GM04503 (cell line): Measurements from ENCODE around the gene SEC24C.
A peak's percentile ranks its signal among the peaks of the same experiment; 100 is the strongest.
"Not testable (repeated sequence)": the region's sequence is repeated elsewhere in the genome, so short reads cannot be mapped to it uniquely, and the experiment has no call there.

Experiments
- DNase-seq: peaks from one replicate; pipeline ENCODE4 v3.0.0-alpha.2; 2012; ENCODE audit warnings: low read depth

SEC24C gene

DNA sequence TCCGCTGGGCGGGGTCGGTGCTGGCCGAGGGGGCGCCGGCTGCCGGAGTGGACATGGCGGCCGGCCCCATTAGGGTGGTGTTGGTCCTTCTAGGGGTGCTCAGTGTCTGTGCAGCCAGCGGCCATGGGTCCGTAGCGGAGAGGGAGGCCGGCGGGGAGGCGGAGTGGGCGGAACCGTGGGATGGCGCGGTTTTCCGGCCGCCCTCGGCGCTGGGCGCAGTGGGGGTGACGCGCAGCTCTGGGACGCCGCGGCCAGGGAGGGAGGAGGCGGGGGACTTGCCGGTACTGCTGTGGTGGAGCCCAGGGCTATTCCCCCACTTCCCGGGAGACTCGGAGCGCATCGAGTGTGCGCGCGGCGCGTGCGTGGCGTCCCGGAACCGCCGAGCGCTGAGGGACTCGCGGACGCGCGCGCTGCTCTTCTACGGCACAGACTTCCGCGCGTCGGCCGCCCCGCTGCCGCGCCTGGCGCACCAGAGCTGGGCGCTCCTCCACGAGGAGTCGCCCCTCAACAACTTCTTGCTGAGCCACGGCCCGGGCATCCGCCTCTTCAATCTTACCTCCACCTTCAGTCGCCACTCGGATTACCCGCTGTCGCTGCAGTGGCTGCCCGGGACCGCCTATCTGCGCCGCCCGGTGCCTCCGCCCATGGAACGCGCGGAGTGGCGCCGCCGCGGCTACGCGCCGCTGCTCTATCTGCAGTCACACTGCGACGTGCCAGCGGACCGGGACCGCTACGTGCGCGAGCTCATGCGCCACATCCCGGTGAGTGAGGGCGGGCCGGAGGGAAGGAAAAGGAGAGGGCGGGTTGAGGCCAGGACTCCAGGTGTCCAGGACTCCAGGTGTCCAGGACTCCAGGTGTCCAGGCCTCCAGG lies 28.3 kb downstream of the SEC24C start:
- peak; percentile 39 for DNase-seq

GRCh38 chr10:73773152-73773879 lies 29.1 kb downstream of the SEC24C start:
- DNase-seq, result no peak

DNA sequence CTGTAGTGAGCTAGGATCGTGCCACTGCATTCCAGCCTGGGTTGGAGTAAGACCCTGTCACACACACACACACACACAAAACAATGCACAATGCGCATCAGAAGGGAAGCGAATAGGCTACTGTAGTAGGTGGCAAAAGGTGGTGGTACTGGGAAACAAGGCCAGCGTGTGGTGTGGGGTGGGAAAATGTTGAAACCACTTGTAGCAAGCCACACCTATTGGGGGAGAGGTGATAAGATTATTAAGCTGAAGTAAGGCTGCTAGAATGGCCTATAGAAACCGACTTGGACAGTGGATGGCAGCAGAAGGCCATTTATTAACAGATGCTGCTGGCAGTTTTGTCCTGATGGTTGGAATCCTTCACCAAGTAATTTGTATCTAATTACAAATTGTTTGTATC lies 30.5 kb downstream of the SEC24C start:
- DNase-seq, result no peak

DNA sequence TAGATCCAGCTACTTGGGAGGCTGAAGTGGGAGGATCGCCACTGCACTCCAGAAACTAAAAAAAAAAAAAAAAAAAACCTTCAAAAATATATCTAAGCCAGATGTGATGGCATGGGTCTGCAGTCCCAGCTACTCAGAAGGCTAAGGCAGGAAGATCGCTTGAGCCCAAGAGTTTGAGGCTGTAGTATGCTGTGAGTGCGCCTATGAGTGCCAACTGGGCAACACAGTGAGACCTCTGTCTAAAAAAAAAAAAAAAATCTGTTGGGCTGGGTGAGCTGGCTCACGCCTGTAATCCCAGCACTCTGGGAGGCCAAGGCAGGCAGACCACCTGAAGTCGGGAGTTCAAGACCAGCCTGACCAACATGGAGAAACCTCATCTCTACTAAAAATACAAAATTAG lies 34.8 kb downstream of the SEC24C start:
- no peak for DNase-seq

DNA sequence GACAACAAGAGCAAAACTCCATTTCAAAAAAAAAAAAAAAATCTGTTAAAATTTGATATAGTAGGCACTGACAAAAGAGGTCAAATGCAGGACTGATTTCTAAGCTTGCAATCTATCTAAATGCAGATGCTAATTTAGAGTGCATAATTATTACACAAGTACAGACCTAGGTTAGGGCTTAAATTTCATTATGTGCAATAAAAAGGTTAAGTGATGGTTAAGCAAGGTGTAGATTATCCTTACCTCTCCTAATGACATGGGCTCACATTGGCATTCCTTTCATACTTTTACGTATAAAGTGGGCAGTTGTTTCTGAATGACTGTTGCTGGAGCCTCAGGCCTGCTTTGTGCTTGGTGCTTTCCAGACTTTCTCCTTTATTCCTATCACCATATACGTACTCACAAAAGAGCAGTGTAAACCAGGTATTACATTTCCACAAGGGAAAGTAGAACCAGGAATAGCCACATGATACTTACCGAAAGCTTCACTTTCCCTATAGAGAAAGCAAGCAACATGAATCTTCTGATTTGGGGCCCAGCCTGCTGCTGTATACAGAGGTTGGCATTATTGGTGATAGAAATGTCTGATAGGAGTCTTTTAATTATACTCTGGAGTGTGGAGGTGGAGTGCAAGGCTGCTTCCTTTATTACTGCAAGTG lies 35.5 kb downstream of the SEC24C start:
- DNase-seq, result no peak

- no peak for DNase-seq
Measured at GRCh38 chr10:73780301-73780700, 36.1 kb downstream of the SEC24C start.

- no peak for DNase-seq
Measured at GRCh38 chr10:73780966-73781365, 36.8 kb downstream of the SEC24C start.

GRCh38 chr10:73781548-73781878 lies 37.3 kb downstream of the SEC24C start:
- no peak for DNase-seq

DNA sequence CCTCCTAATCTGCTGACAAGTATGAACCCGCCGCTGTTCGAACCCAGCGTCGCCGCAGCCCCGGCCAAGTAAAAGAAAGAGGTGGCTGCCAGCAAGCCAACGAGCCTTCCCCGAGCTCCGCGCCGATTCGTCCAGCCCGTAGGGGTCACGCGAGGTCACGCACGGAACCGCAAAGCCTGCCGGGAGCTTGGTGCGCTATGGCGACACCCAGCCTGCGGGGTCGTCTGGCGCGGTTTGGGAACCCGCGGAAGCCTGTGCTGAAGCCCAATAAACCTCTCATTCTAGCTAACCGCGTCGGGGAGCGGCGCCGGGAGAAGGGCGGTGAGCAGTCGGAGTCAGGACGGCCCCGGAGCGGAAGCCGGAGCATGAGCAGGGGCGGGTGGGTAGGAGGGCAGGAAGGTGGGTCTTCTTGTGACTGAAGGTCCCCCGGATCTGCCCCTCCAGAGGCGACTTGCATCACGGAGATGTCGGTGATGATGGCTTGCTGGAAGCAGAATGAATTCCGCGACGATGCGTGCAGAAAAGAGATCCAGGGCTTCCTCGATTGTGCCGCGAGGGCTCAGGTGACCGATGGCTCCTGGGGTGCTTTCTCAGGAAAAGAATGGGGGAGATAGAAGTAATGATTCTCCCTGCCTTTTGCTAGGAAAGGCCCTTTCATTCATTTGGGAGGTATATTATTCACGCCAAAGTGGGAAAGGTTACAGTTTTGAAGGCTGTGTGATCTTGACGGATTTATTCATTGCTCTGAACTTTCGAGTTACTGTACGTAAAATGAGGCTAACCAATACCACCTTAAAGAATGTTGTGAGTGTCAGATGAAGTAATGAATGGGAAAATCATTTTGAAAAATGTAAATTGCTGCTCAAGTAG lies 37.9 kb downstream of the SEC24C start, which contains the start of gene CHCHD1:
Gene CHCHD1, plus strand, starts transcription at position 170 of the 870 bp plus-strand sequence. Its CDS starts 28 bp downstream, at position 198.
- DNase-seq, result peak; percentile 31

GRCh38 chr10:73782749-73783085 lies 38.5 kb downstream of the SEC24C start:
- no peak for DNase-seq

GRCh38 chr10:73785211-73785720 lies 41.1 kb downstream of the SEC24C start, which contains the start of gene ZSWIM8:
TSS of gene ZSWIM8 (plus strand) at chr10:73785606. CDS start at chr10:73785879, 273 bp downstream.
- DNase-seq, result peak; percentile 92

GRCh38 chr10:73785721-73786511 lies 41.7 kb downstream of the SEC24C start:
- DNase-seq, result peak; percentile 31

DNA sequence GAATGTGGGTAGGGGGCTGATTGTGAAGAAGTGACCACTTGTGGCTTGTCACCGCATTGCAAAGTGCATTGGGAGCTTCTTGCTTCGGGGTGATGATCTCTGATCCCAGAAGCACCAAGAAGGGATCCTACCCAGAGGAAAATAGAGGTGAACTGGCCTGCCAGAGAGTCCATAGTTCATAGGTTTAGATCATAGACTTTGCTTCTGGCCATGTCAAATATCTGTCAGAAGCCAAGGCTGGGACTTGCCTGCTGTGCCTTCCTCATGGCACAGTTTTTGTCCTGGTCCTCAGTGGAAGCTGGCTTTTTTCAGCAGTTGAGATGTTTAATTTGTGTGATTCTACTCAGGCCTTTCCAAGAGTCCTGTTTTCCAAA lies 42.3 kb downstream of the SEC24C start:
- no peak for DNase-seq

DNA sequence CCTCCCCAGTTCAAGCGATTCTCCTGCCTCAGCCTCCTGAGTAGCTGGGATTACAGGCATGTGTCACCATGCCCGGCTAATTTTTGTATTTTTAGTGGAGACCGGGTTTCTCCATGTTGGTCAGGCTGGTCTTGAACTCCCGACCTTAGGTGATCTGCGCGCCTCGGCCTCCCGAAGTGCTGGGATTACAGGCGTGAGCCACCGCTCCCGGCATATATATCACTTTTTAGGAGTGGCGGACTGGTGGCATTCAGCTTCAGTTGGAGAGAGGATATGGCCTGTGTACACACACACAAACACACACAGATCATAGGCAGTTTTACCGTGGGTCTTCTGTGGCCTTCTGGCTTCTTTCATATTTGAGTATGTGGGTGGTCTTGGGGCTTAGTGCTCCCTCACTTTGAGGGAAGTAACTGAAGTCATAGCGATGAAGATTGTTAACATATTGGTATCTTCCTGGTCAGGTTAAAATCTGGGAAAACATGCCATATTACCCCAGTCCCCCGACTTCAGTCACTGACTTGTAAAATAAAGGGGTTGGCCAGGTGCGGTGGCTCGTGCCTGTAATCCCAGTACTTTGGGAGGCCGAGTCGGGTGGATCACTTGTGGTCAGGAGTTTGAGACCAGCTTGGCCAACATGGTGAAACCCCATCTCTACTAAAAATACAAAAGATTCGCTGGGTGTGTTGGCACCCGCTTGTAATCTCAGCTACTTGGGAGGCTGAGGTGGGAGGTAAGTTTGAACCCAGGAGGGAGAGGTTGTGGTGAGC lies 43.0 kb downstream of the SEC24C start:
- DNase-seq, result not testable (repeated sequence)

- DNase-seq, result no peak
Measured at GRCh38 chr10:73788864-73789658, 44.9 kb downstream of the SEC24C start.

DNA sequence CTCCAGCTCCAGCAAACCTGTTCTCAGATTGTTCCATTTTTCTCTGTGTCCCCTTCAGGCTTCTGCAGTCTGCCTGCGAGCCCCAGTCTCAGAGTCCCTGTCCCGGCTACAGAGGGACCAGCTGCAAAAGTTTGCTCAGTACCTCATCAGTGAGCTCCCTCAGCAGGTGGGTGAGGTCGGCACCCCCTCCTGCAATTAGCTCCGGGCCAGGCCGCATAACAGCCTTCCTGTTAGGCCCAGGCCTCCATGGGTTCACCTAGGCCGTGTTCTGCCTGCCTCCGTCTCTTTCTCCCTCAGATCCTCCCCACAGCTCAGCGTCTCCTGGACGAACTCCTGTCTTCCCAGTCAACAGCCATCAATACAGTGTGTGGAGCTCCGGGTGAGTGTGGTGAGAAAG lies 45.5 kb downstream of the SEC24C start:
- DNase-seq, result no peak

DNA sequence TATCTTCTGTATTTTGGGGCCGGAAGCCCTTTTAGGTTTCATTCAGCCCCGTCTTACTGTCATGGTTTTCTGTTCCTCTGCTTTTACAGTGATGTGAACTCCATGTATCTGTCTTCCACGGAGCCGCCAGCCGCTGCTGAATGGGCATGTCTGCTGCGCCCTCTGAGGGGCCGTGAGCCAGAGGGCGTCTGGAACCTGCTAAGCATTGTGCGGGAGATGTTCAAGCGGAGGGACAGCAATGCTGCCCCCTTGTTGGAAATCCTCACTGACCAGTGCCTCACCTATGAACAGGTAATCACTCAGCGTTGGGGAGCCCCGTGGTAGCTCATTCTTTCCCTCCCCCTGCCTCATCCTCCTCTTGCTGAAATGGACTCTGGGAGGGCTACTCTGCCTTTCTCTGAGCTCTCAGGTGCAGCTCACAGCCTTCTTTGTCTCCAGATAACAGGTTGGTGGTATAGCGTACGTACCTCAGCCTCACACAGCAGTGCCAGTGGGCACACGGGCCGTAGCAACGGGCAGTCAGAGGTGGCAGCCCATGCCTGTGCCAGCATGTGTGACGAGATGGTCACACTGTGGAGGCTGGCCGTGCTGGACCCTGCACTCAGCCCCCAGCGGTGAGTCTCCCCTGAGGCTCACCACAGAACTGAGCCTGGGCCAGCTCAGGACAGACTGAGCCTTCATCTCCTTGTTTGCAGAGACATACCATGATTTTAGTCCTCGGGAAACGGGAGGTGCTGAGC lies 46.9 kb downstream of the SEC24C start:
- no peak for DNase-seq

DNA sequence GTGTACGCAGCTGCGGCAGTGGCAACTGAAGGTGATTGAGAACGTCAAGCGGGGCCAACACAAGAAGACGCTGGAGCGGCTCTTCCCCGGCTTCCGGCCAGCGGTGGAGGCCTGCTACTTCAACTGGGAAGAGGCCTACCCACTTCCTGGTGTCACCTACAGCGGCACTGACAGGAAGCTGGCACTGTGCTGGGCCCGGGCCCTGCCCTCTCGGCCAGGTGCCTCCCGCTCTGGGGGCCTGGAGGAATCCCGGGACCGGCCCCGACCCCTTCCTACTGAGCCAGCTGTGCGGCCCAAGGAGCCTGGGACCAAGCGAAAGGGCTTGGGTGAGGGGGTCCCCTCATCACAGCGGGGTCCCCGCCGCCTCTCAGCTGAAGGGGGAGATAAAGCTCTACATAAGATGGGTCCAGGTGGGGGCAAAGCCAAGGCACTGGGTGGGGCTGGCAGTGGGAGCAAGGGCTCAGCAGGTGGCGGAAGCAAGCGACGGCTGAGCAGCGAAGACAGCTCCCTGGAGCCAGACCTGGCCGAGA lies 47.8 kb downstream of the SEC24C start:
- no peak for DNase-seq
